Parathyroid adenoma (tissue), 2 donors: ENCODE measurements around the gene PRR32.
"Not testable (repeated sequence)": the region's sequence is repeated elsewhere in the genome, so short reads cannot be mapped to it uniquely, and the experiment has no call there.

Experiments used
- H2AFZ ChIP-seq: fragments of 300-600 bp; sonication (generic); one replicate; pipeline ENCODE4 v1.7.0; 2017; ENCODE audit warnings: antibody characterized with exemption, mild to moderate bottlenecking
- H3K27ac ChIP-seq: fragments of 300-600 bp; sonication (generic); one replicate; pipeline ENCODE4 v1.7.0; 2017
- H3K27me3 ChIP-seq: fragments of 300-600 bp; sonication (generic); one replicate; pipeline ENCODE4 v1.7.0; 2017; ENCODE audit warnings: low read length; ENCODE audit not compliant: control insufficient read depth, insufficient read depth
- H3K36me3 ChIP-seq: fragments of 300-600 bp; sonication (generic); one replicate; pipeline ENCODE4 v1.7.0; 2017; ENCODE audit warnings: low read length; ENCODE audit not compliant: control insufficient read depth, insufficient read depth
- H3K4me1 ChIP-seq: fragments of 300-600 bp; sonication (generic); one replicate; pipeline ENCODE4 v1.7.0; 2017; ENCODE audit warnings: control low read depth
- H3K4me2 ChIP-seq: fragments of 300-600 bp; sonication (generic); one replicate; pipeline ENCODE4 v1.7.0; 2017; ENCODE audit warnings: low read length
- H3K4me3 ChIP-seq: fragments of 300-600 bp; sonication (generic); one replicate; pipeline ENCODE4 v1.7.0; 2017; ENCODE audit warnings: low read depth, low read length
- H3K79me2 ChIP-seq: fragments of 300-600 bp; sonication (generic); one replicate; pipeline ENCODE4 v1.7.0; 2017; ENCODE audit warnings: control low read depth
- H3K9ac ChIP-seq: fragments of 300-600 bp; sonication (generic); one replicate; pipeline ENCODE4 v1.7.0; 2017; ENCODE audit warnings: mild to moderate bottlenecking
- H3K9me3 ChIP-seq: fragments of 300-600 bp; sonication (generic); one replicate; pipeline ENCODE4 v1.7.0; 2017; ENCODE audit warnings: low read length; ENCODE audit not compliant: control insufficient read depth
- CTCF ChIP-seq: fragments of 300-600 bp; sonication (generic); IDR thresholded peaks from one replicate; pipeline ENCODE4 v1.7.0; 2017; ENCODE audit warnings: antibody characterized with exemption, mild to moderate bottlenecking
- donor health status: primary hyperparathyroidism.

PRR32 gene

GRCh38 chrX:126819429-126819828 lies at the start of gene PRR32:
TSS of gene PRR32 (plus strand) at chrX:126819729. CDS start at chrX:126819844, 115 bp downstream.
- H3K4me2 ChIP-seq: no peak within 1 kb of the TSS
- no peaks in the 10 kb centered on the region for H3K4me1 ChIP-seq
- H2AFZ ChIP-seq: no peak within 1 kb of the TSS
- no peaks in the 10 kb centered on the region for H3K79me2 ChIP-seq
- H3K9ac ChIP-seq: no peak within 1 kb of the TSS
- no peaks in the 10 kb centered on the region for H3K27me3 ChIP-seq
- H3K4me3 ChIP-seq: no peak within 1 kb of the TSS
- no peaks in the 10 kb centered on the region for H3K9me3 ChIP-seq
- no peak within 1 kb of the TSS for H3K27ac ChIP-seq
- TF ChIP-seq CTCF: no peak
- no peaks in the 10 kb centered on the region for H3K36me3 ChIP-seq

- Histone ChIP-seq H3K36me3 (no peaks in the 10 kb centered on the region), H3K4me2 (no peak overlapping the region), H3K4me1 (no peaks in the 10 kb centered on the region), H3K27me3 (no peaks in the 10 kb centered on the region), H3K27ac (no peak overlapping the region), H2AFZ (no peak overlapping the region), H3K4me3 (no peak overlapping the region), H3K79me2 (no peaks in the 10 kb centered on the region), H3K9me3 (no peaks in the 10 kb centered on the region), H3K9ac (no peak overlapping the region)
- TF ChIP-seq CTCF: peak; percentile 16
These were observed 49.4 kb upstream of the PRR32 start for GRCh38 chrX:126770179-126770578.

GRCh38 chrX:126785539-126785938 lies 34.0 kb upstream of the PRR32 start:
- H2AFZ ChIP-seq: no peak overlapping the region
- no peak overlapping the region for H3K27ac ChIP-seq
- no peaks in the 10 kb centered on the region for H3K27me3 ChIP-seq
- no peak overlapping the region for H3K4me3 ChIP-seq
- no peak overlapping the region for H3K9ac ChIP-seq
- no peak overlapping the region for H3K4me2 ChIP-seq
- no peaks in the 10 kb centered on the region for H3K36me3 ChIP-seq
- no peaks in the 10 kb centered on the region for H3K9me3 ChIP-seq
- H3K79me2 ChIP-seq: no peaks in the 10 kb centered on the region
- no peaks in the 10 kb centered on the region for H3K4me1 ChIP-seq
- no peak for TF ChIP-seq CTCF

- Histone ChIP-seq H3K4me2 (no peak overlapping the region), H3K4me3 (no peak overlapping the region), H3K27me3 (no peaks in the 10 kb centered on the region), H3K9me3 (no peaks in the 10 kb centered on the region), H2AFZ (no peak overlapping the region), H3K36me3 (no peaks in the 10 kb centered on the region), H3K9ac (no peak overlapping the region), H3K27ac (no peak overlapping the region), H3K4me1 (no peaks in the 10 kb centered on the region), H3K79me2 (no peaks in the 10 kb centered on the region)
- TF ChIP-seq CTCF: no peak
These were observed 20.5 kb upstream of the PRR32 start for GRCh38 chrX:126799059-126799458.

- not testable (repeated sequence) for H3K4me1 ChIP-seq, H3K4me2 ChIP-seq, H3K4me3 ChIP-seq, H3K9ac ChIP-seq, H3K36me3 ChIP-seq, H2AFZ ChIP-seq, H3K9me3 ChIP-seq, H3K27me3 ChIP-seq, H3K27ac ChIP-seq, H3K79me2 ChIP-seq
These were observed 12.7 kb upstream of the PRR32 start for GRCh38 chrX:126806784-126807183.
